IMR-90 (cell line): Measurements from ENCODE around the gene OR7C2. TPM values are rescaled to one million over a fixed set of nuclear protein-coding genes. Genes with fewer than 3 reads are reported as not detected.

ENCODE experiments used
- ATAC-seq: fragments of 200-7000 bp; cut with Tn5 transposase; 2 replicates; pipeline ENCODE4 v1.9.1; 2020; ENCODE audit warnings: low read depth, mild to moderate bottlenecking, moderate library complexity
- BruUV-seq: library from RNA; stranded (reverse); fragments of 400-500 nt; replicated peaks from 2 replicates; lab custom pipeline; 2021; lab: Mats Ljungman, UMichigan
- CTCF ChIA-PET: fragments of 300-600 bp; formaldehyde crosslinking; extraction: SDS; loops from one replicate; lab custom pipeline; 2021; ENCODE audit warnings: antibody characterized with exemption; lab: Yijun Ruan, JAX
- POLR2A ChIA-PET: fragments of 300-600 bp; sonication (Branson Sonifier 250); formaldehyde crosslinking; loops from one replicate; lab custom pipeline; 2022; ENCODE audit warnings: antibody characterized with exemption; ENCODE audit not compliant: unreplicated experiment; lab: Charles Lee
- DNase-seq: peaks from one replicate; pipeline ENCODE4 v3.0.0; 2013
- H2AFZ ChIP-seq: replicated peaks from 2 replicates; pipeline ENCODE3; 2013; ENCODE audit warnings: low read length, mild to moderate bottlenecking; ENCODE audit not compliant: poor library complexity
- H2AK5ac ChIP-seq: 2 replicates; pipeline ENCODE4 v1.6.1; 2013; ENCODE audit warnings: low read depth, low read length, inconsistent platforms
- H2AK9ac ChIP-seq: replicated peaks from 2 replicates; pipeline ENCODE3; 2013; ENCODE audit warnings: mild to moderate bottlenecking, low read depth, low read length, moderate library complexity; ENCODE audit not compliant: poor library complexity
- H2BK120ac ChIP-seq: 2 replicates; pipeline ENCODE4 v1.6.1; 2013; ENCODE audit warnings: low read depth, low read length, inconsistent platforms
- H2BK15ac ChIP-seq: 3 replicates; pipeline ENCODE4 v1.6.1; 2013; ENCODE audit warnings: low read depth, low read length, inconsistent platforms
- H2BK20ac ChIP-seq: 2 replicates; pipeline ENCODE4 v1.6.1; 2013; ENCODE audit warnings: low read depth, mild to moderate bottlenecking, inconsistent platforms, low read length, moderate library complexity
- H2BK5ac ChIP-seq: 2 replicates; pipeline ENCODE4 v1.6.1; 2013; ENCODE audit warnings: mild to moderate bottlenecking, low read depth, low read length, inconsistent platforms; ENCODE audit not compliant: poor library complexity, severe bottlenecking
- H3K14ac ChIP-seq: replicated peaks from 2 replicates; pipeline ENCODE4 v1.6.1; 2013; ENCODE audit warnings: low read depth, low read length, inconsistent platforms
- H3K18ac ChIP-seq: 2 replicates; pipeline ENCODE4 v1.6.1; 2013; ENCODE audit warnings: low read depth, low read length, control low read depth
- H3K23ac ChIP-seq: 2 replicates; pipeline ENCODE4 v1.6.1; 2013; ENCODE audit warnings: low read depth, low read length, inconsistent platforms
- H3K27ac ChIP-seq: 2 replicates; pipeline ENCODE4 v1.5.1; 2013; ENCODE audit warnings: mild to moderate bottlenecking, control low read depth, low read length; ENCODE audit not compliant: insufficient read depth
- H3K27me3 ChIP-seq: 2 replicates; pipeline ENCODE4 v1.6.1; 2013; ENCODE audit warnings: low read length; ENCODE audit not compliant: control insufficient read depth, insufficient read depth
- H3K36me3 ChIP-seq: 2 replicates; pipeline ENCODE4 v1.6.1; 2013; ENCODE audit warnings: low read length, mixed read lengths; ENCODE audit not compliant: control insufficient read depth, insufficient read depth
- H3K4ac ChIP-seq: 2 replicates; pipeline ENCODE4 v1.6.1; 2013; ENCODE audit warnings: low read depth, low read length, inconsistent platforms
- H3K4me1 ChIP-seq: 2 replicates; pipeline ENCODE4 v1.6.1; 2013; ENCODE audit warnings: low read length, mixed read lengths; ENCODE audit not compliant: control insufficient read depth, insufficient read depth
- H3K4me2 ChIP-seq: 2 replicates; pipeline ENCODE4 v1.6.1; 2013; ENCODE audit warnings: low read depth, mild to moderate bottlenecking, control low read depth, low read length, moderate library complexity
- H3K4me3 ChIP-seq: 2 replicates; pipeline ENCODE4 v1.5.1; 2013; ENCODE audit warnings: low read depth, mild to moderate bottlenecking, control low read depth, low read length, moderate library complexity; ENCODE audit not compliant: insufficient read depth
- H3K56ac ChIP-seq: 2 replicates; pipeline ENCODE4 v1.6.1; 2013; ENCODE audit warnings: low read length, inconsistent platforms; ENCODE audit not compliant: insufficient read depth; ENCODE audit errors: extremely low read depth
- H3K79me1 ChIP-seq, 2 experiments: 2 replicates each; pipeline ENCODE4 v1.6.1; 2013; ENCODE audit warnings: low read length in 2 of 2, inconsistent platforms in 1 of 2, low read depth in 1 of 2
- H3K9ac ChIP-seq: 2 replicates; pipeline ENCODE4 v1.6.1; 2013; ENCODE audit warnings: low read depth, low read length, control low read depth
- H3K9me1 ChIP-seq: 2 replicates; pipeline ENCODE4 v1.6.1; 2013; ENCODE audit warnings: low read length, inconsistent platforms; ENCODE audit not compliant: insufficient read depth
- H3K9me3 ChIP-seq: 2 replicates; pipeline ENCODE4 v1.6.1; 2013; ENCODE audit warnings: low read length; ENCODE audit not compliant: control insufficient read depth, insufficient read depth
- H4K20me1 ChIP-seq: 2 replicates; pipeline ENCODE4 v1.6.1; 2013; ENCODE audit warnings: low read length, inconsistent platforms; ENCODE audit not compliant: insufficient read depth
- H4K5ac ChIP-seq: 2 replicates; pipeline ENCODE4 v1.6.1; 2013; ENCODE audit warnings: mild to moderate bottlenecking, low read depth, low read length, control low read depth
- H4K8ac ChIP-seq, 2 experiments: 2 replicates each; pipeline ENCODE4 v1.6.1; 2013; ENCODE audit warnings: low read depth in 2 of 2, low read length in 2 of 2, control low read depth in 1 of 2, inconsistent platforms in 1 of 2
- H4K91ac ChIP-seq: 2 replicates; pipeline ENCODE4 v1.6.1; 2013; ENCODE audit warnings: low read depth, low read length, inconsistent platforms; ENCODE audit not compliant: insufficient read depth
- CEBPB ChIP-seq: IDR thresholded peaks from 2 replicates; pipeline ENCODE4 v1.6.1; 2012; ENCODE audit warnings: low read depth, low read length, improper control_type of control experiment
- FOS ChIP-seq: fragments of 150-350 bp; IDR thresholded peaks from 2 replicates; pipeline ENCODE4 v1.6.1; 2016; ENCODE audit warnings: low read depth, low read length
- MXI1 ChIP-seq: IDR thresholded peaks from 2 replicates; pipeline ENCODE4 v1.6.1; 2012; ENCODE audit warnings: low read depth, mild to moderate bottlenecking, low read length, moderate library complexity, borderline replicate concordance
- POLR2A ChIP-seq: IDR thresholded peaks from 2 replicates; pipeline ENCODE4 v1.6.1; 2012; ENCODE audit warnings: mild to moderate bottlenecking, low read depth, low read length
- RAD21 ChIP-seq: IDR thresholded peaks from 2 replicates; pipeline ENCODE4 v1.6.1; 2012; ENCODE audit warnings: low read length, improper control_type of control experiment
- WGBS, 2 experiments: methylation state at CpG; one replicate each; pipeline versions ENCODE4 v1.1.5 to v1.1.7; 2013; ENCODE audit warnings: missing lambda C conversion rate in 2 of 2; ENCODE audit not compliant: insufficient read length in 1 of 2; ENCODE audit errors: extremely low coverage in 2 of 2; 5-methylcytosine and 5-hydroxymethylcytosine counted together
- dilution Hi-C: fragments of 300-500 bp; cut with HindIII; formaldehyde crosslinking; loops from one replicate; pipeline ENCODE4 v1.14.3; 2018; ENCODE audit warnings: low sequenced_read_pairs; ENCODE audit not compliant: unreplicated experiment
- in situ Hi-C: fragments of 300-500 bp; cut with MboI; formaldehyde crosslinking; loops from 3 replicates; pipeline ENCODE4 v1.14.3; 2019; ENCODE audit warnings: low sequenced_read_pairs, inconsistent platforms, mixed read lengths
- intact Hi-C: fragments of 100-400 bp; cut with micrococcal nuclease; formaldehyde crosslinking; loops from 2 replicates; pipeline ENCODE4 v1.10.0; 2022
- polyA plus RNA-seq, 3 experiments: library from polyadenylated mRNA; depleted of rRNA; stranded (reverse); fragments of >200 nt; gene quantifications; 2 replicates each; pipeline ENCODE4 v1.2.3, GENCODE V29; 2012; ENCODE audit warnings: low replicate concordance in 1 of 3
- total RNA-seq: library from RNA; depleted of rRNA; stranded (reverse); fragments of >200 nt; gene quantifications from 2 replicates; pipeline ENCODE4 v1.2.3, GENCODE V29; 2012
- TF ChIP-seq, protein P1 (sequence below): conservative IDR thresholded peaks from 2 replicates; pipeline ENCODE4 v1.5.1; 2012; ENCODE audit warnings: mild to moderate bottlenecking, low read depth, low read length, improper control_type of control experiment

Gene OR7C2
- total and polyA plus RNA-seq, 2 of the 4 experiments (the other 2 are of a cell fraction): not detected

DNA sequence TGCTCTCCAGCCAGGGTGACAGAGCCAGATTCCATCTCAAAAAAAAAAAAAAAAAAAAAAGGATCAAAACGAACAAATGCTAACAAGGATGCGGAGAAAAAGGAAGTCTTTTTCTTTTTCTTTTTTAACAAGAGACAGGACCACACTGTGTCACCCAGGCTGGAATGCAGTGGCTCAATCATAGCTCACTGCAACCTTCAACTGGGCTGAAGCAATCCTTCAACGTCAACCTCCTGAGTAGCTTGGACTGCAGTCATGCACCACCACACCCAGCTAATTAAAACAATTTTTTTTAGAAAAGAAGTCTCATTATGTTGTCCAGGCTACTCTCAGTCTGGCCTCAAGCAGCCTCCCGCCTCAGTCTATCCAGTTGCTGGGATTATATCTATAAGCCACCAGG, 34.6 kb upstream of the OR7C2 start:
- no peaks in the 10 kb centered on the region for H3K79me1 ChIP-seq
- H3K9me3 ChIP-seq: no peaks in the 10 kb centered on the region; the same call in 1 of the 2 replicates
- no peak overlapping the region for H2BK20ac ChIP-seq
- no peak for ATAC-seq
- H3K14ac ChIP-seq: no peak overlapping the region
- no peak overlapping the region for H4K5ac ChIP-seq
- no peaks in the 10 kb centered on the region for H3K36me3 ChIP-seq
- no TSS peak for BruUV-seq
- no peak overlapping the region for H3K56ac ChIP-seq
- no peak for DNase-seq
- H4K91ac ChIP-seq: no peak overlapping the region
- no peak overlapping the region for H3K23ac ChIP-seq
- no peaks in the 10 kb centered on the region for H3K9me1 ChIP-seq
- POLR2A ChIA-PET: no interaction called here
- H4K8ac ChIP-seq: no peak overlapping the region
- in situ Hi-C loops: no loop called here
- no peaks in the 10 kb centered on the region for H4K20me1 ChIP-seq
- no peak overlapping the region for H2BK15ac ChIP-seq
- H3K18ac ChIP-seq: no peak overlapping the region
- no peak overlapping the region for H3K4me2 ChIP-seq
- dilution Hi-C loops: no loop called here
- no peak overlapping the region for H2AK5ac ChIP-seq
- H2AK9ac ChIP-seq: no peak overlapping the region
- H3K27ac ChIP-seq: no peak overlapping the region
- H3K4me3 ChIP-seq: no peak overlapping the region
- TF ChIP-seq FOS (no peak), RAD21 (no peak), CEBPB (no peak), POLR2A (no peak), MXI1 (no peak)
- TF ChIP-seq, protein P1, sequence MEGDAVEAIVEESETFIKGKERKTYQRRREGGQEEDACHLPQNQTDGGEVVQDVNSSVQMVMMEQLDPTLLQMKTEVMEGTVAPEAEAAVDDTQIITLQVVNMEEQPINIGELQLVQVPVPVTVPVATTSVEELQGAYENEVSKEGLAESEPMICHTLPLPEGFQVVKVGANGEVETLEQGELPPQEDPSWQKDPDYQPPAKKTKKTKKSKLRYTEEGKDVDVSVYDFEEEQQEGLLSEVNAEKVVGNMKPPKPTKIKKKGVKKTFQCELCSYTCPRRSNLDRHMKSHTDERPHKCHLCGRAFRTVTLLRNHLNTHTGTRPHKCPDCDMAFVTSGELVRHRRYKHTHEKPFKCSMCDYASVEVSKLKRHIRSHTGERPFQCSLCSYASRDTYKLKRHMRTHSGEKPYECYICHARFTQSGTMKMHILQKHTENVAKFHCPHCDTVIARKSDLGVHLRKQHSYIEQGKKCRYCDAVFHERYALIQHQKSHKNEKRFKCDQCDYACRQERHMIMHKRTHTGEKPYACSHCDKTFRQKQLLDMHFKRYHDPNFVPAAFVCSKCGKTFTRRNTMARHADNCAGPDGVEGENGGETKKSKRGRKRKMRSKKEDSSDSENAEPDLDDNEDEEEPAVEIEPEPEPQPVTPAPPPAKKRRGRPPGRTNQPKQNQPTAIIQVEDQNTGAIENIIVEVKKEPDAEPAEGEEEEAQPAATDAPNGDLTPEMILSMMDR: no peak
- H2BK5ac ChIP-seq: no peak overlapping the region
- WGBS, 2 experiments: no CpG with 5 or more reads among the region's 4 CpGs
- H3K9ac ChIP-seq: no peak overlapping the region
- no peaks in the 10 kb centered on the region for H3K27me3 ChIP-seq
- no peak overlapping the region for H2BK120ac ChIP-seq
- H2AFZ ChIP-seq: no peak overlapping the region
- no peak overlapping the region for H3K4ac ChIP-seq
- H3K4me1 ChIP-seq: no peaks in the 10 kb centered on the region
- CTCF ChIA-PET: no interaction called here
- intact Hi-C loops: no loop called here
